HepG2 (cell line): ENCODE measurements around the gene ACSS1. TPM values are rescaled to one million over a fixed set of nuclear protein-coding genes. Genes with fewer than 3 reads are reported as not detected.
A peak's percentile ranks its signal among the peaks of the same experiment; 100 is the strongest.

Source experiments
- CHCHD3 ChIP-seq: sonication (generic); formaldehyde crosslinking; IDR thresholded peaks from 2 replicates; pipeline ENCODE4 v1.8.0; 2022; ENCODE audit warnings: mild to moderate bottlenecking, missing genetic modification reagents, moderate library complexity
- FOXJ3 ChIP-seq: sonication (generic); formaldehyde crosslinking; IDR thresholded peaks from 2 replicates; pipeline ENCODE4 v1.4.0; 2020; ENCODE audit warnings: missing genetic modification reagents, mild to moderate bottlenecking, borderline replicate concordance
- GABPB1 ChIP-seq: IDR thresholded peaks from 2 replicates; pipeline ENCODE4 v1.6.1; 2016; ENCODE audit warnings: mild to moderate bottlenecking, missing genetic modification reagents, moderate library complexity, missing compliant biosample characterization
- ISX ChIP-seq: sonication (generic); formaldehyde crosslinking; conservative IDR thresholded peaks from 2 replicates; pipeline ENCODE4 v1.5.0; 2020; ENCODE audit warnings: missing genetic modification reagents
- MEIS1 ChIP-seq: sonication (generic); formaldehyde crosslinking; IDR thresholded peaks from 2 replicates; pipeline ENCODE4 v1.9.0; 2021; ENCODE audit warnings: mild to moderate bottlenecking, missing genetic modification reagents, moderate library complexity, borderline replicate concordance
- NR2C2 ChIP-seq: sonication (generic); formaldehyde crosslinking; IDR thresholded peaks from 2 replicates; pipeline ENCODE4 v1.4.0; 2020; ENCODE audit warnings: missing genetic modification reagents, mild to moderate bottlenecking, moderate library complexity, borderline replicate concordance
- PCBP1 ChIP-seq: fragments of 200-400 bp; formaldehyde crosslinking; IDR thresholded peaks from 2 replicates; pipeline ENCODE4 v1.6.1; 2017; ENCODE audit warnings: mild to moderate bottlenecking, low read depth, low read length, borderline replicate concordance
- SETDB1 ChIP-seq: sonication (generic); formaldehyde crosslinking; IDR thresholded peaks from 2 replicates; pipeline ENCODE4 v1.5.1; 2020; ENCODE audit warnings: missing genetic modification reagents, mild to moderate bottlenecking, borderline replicate concordance
- SOX5 ChIP-seq: IDR thresholded peaks from 2 replicates; pipeline ENCODE4 v1.6.1; 2016; ENCODE audit warnings: borderline replicate concordance
- ZNF879 ChIP-seq: sonication (generic); formaldehyde crosslinking; IDR thresholded peaks from 2 replicates; pipeline ENCODE4 v1.8.1; 2023; ENCODE audit warnings: missing genetic modification reagents
- polyA plus RNA-seq, 8 experiments: library from polyadenylated mRNA; depleted of rRNA in 3 of 8; stranded (reverse) in 7 of 8; unstranded in 1 of 8; fragments of >200 nt; fragmentation: Illumina TruSeq in 4 of 8; extraction: Trizol in 4 of 8; gene quantifications; 2 replicates each; pipeline versions ENCODE4 v1.2.1 to v1.2.3, GENCODE V29; 2011 to 2016; ENCODE audit warnings: low read depth in 4 of 8, missing spikeins in 1 of 8, mixed read lengths in 1 of 8; ENCODE audit not compliant: insufficient read depth in 1 of 8
- total RNA-seq, 5 experiments: library from RNA; depleted of rRNA; stranded (reverse); fragments of >200 nt; fragmentation: Illumina TruSeq; extraction: Trizol; gene quantifications; 2 replicates each; pipeline ENCODE4 v1.2.3, GENCODE V29; 2016; ENCODE audit warnings: low read depth in 1 of 5
- TF ChIP-seq, protein P1 (sequence below): sonication (generic); formaldehyde crosslinking; IDR thresholded peaks from 2 replicates; pipeline ENCODE4 v1.8.1; 2023; ENCODE audit warnings: mild to moderate bottlenecking, missing genetic modification reagents
- TF ChIP-seq, protein P2 (sequence below): IDR thresholded peaks from 2 replicates; pipeline ENCODE4 v1.6.1; 2016; ENCODE audit warnings: mild to moderate bottlenecking, missing biosample characterization, missing genetic modification reagents
- TF ChIP-seq, protein P3 (sequence below): sonication (generic); formaldehyde crosslinking; IDR thresholded peaks from 2 replicates; pipeline ENCODE4 v1.8.0; 2022; ENCODE audit warnings: low read depth, missing genetic modification reagents
- TF ChIP-seq, protein P4 (sequence below): sonication (generic); formaldehyde crosslinking; IDR thresholded peaks from 2 replicates; pipeline ENCODE4 v1.4.0; 2020; ENCODE audit warnings: mild to moderate bottlenecking, missing genetic modification reagents
- TF ChIP-seq, protein P5 (sequence below): sonication (generic); formaldehyde crosslinking; IDR thresholded peaks from 2 replicates; pipeline ENCODE4 v1.5.0; 2020; ENCODE audit warnings: missing genetic modification reagents

The ACSS1 gene
- total and polyA plus RNA-seq, 2 of the 13 experiments (the other 11 are each of a cell fraction or from before 2014, with no cell fraction given): 15.2 to 41.6 TPM

DNA sequence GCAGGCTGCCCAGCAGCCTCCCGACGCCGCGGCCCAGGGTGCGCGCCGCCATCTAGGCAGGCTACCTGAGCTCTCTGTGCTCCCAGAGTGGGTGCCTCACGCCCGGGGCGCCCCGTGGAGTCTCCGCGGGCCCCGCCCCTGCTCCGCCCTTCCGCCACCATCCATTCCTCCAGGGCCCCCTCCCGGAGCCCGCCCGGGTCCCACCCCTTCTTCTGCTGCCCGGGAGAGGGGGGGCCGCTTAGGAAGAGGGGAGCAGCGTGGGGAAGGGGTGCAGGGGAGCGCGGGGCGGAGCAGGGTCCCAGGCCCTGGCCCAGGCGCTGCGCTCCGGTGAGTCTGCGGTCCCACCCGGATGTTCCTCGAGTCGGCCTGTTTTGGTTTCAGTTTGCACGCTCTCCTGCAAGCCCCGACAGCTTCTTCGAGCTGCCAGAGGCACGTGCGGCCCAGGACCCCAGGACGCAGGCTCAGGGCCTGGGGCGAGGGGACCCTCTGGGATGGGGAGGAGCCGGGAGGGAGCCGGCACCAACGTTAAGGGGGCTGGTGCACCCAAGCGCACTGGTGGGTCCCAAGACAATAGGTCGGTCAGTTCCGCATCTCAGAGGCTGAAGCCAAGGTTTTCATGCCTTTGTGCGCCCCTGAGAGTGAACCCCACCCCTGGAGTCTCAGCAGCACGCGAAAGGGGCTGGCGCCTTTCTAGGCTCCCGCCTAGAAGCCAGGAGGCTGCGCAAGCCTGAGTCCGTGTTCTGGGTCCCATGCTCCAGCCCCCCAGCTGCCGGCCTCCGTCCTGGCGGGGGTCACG lies at the start of gene ACSS1 (continued):
- TF ChIP-seq SOX5 (CRISPR knock-in tag): no peak
- TF ChIP-seq ISX: peak; percentile 68; the same call in 1 of the 2 replicates
- TF ChIP-seq GABPB1: peak; percentile 75; the same call in 1 of the 2 replicates
- TF ChIP-seq, protein P1, sequence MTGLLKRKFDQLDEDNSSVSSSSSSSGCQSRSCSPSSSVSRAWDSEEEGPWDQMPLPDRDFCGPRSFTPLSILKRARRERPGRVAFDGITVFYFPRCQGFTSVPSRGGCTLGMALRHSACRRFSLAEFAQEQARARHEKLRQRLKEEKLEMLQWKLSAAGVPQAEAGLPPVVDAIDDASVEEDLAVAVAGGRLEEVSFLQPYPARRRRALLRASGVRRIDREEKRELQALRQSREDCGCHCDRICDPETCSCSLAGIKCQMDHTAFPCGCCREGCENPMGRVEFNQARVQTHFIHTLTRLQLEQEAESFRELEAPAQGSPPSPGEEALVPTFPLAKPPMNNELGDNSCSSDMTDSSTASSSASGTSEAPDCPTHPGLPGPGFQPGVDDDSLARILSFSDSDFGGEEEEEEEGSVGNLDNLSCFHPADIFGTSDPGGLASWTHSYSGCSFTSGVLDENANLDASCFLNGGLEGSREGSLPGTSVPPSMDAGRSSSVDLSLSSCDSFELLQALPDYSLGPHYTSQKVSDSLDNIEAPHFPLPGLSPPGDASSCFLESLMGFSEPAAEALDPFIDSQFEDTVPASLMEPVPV (CRISPR knock-in tag): no peak
- 0 out of 2 replicates have a peak, but pooled peaks have one; percentile 48 for TF ChIP-seq PCBP1
- TF ChIP-seq MEIS1 (CRISPR knock-in tag): no peak
- peak; percentile 46; the same call in 1 of the 2 replicates for TF ChIP-seq NR2C2 (CRISPR knock-in tag)
- TF ChIP-seq, protein P2, sequence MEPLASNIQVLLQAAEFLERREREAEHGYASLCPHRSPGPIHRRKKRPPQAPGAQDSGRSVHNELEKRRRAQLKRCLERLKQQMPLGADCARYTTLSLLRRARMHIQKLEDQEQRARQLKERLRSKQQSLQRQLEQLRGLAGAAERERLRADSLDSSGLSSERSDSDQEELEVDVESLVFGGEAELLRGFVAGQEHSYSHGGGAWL (CRISPR knock-in tag): 0 out of 2 replicates have a peak, but pooled peaks have one; percentile 30
- TF ChIP-seq SETDB1 (CRISPR knock-in tag): no peak
- TF ChIP-seq, protein P3, sequence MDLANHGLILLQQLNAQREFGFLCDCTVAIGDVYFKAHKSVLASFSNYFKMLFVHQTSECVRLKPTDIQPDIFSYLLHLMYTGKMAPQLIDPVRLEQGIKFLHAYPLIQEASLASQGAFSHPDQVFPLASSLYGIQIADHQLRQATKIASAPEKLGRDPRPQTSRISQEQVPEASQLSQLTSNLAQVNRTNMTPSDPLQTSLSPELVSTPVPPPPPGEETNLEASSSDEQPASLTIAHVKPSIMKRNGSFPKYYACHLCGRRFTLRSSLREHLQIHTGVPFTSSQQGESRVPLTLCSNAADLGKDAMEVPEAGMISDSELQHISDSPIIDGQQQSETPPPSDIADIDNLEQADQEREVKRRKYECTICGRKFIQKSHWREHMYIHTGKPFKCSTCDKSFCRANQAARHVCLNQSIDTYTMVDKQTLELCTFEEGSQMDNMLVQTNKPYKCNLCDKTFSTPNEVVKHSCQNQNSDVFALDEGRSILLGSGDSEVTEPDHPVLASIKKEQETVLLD (CRISPR knock-in tag): peak; percentile 61; the same call in 1 of the 2 replicates
- TF ChIP-seq, protein P4, sequence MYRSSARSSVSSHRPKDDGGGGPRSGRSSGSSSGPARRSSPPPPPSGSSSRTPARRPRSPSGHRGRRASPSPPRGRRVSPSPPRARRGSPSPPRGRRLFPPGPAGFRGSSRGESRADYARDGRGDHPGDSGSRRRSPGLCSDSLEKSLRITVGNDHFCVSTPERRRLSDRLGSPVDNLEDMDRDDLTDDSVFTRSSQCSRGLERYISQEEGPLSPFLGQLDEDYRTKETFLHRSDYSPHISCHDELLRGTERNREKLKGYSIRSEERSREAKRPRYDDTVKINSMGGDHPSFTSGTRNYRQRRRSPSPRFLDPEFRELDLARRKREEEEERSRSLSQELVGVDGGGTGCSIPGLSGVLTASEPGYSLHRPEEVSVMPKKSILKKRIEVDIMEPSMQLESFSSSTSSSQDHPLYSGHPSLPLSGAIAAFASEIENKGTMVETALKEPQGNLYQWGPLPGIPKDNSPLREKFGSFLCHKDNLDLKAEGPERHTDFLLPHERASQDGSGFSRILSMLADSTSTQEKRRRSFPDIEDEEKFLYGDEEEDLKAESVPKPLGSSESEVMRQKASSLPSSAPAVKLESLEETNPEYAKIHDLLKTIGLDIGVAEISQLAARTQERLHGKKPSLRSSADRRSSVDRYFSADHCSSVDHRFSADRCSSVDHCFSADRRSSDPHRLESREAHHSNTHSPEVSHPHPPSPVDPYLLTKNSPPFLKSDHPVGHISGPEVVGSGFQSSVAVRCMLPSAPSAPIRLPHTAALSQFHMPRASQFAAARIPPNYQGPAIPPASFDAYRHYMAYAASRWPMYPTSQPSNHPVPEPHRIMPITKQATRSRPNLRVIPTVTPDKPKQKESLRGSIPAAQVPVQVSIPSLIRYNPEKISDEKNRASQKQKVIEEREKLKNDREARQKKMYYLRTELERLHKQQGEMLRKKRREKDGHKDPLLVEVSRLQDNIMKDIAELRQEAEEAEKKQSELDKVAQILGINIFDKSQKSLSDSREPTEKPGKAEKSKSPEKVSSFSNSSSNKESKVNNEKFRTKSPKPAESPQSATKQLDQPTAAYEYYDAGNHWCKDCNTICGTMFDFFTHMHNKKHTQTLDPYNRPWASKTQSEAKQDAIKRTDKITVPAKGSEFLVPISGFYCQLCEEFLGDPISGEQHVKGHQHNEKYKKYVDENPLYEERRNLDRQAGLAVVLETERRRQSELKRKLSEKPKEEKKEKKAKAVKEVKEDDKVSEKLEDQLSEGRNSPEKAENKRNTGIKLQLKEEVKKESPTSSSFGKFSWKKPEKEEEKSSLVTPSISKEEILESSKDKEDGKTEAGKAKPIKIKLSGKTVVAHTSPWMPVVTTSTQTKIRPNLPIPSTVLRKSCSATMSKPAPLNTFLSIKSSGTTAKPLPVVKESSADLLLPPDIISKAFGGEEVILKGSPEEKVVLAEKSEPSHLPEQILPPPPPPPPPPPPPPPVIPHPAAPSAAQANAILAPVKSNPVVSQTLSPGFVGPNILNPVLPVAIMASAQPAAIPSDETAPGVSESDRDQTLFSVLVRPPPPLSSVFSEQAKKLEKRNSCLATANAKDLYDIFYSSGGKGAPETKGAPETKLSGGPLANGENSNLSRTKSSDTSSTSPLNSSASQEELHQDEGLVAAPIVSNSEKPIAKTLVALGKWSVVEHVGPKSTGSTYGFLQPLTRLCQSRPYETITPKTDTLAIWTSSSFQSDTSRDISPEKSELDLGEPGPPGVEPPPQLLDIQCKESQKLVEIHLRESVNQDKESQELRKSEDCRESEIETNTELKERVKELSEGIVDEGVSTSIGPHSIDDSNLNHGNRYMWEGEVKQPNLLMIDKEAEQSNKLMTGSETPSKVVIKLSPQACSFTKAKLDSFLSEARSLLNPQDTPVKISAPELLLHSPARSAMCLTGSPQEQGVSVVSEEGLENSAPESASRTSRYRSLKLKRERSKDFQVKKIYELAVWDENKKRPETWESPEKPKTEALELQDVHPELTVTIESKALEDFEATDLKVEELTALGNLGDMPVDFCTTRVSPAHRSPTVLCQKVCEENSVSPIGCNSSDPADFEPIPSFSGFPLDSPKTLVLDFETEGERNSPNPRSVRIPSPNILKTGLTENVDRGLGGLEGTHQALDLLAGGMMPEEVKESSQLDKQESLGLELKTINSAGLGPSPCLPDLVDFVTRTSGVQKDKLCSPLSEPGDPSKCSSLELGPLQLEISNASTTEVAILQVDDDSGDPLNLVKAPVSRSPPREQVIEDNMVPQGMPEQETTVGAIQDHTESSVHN (CRISPR knock-in tag): 0 out of 2 replicates have a peak, but pooled peaks have one; percentile 40
- 0 out of 2 replicates have a peak, but pooled peaks have one; percentile 50 for TF ChIP-seq FOXJ3
- TF ChIP-seq CHCHD3 (CRISPR knock-in tag): peak; percentile 62; the same call in 1 of the 2 replicates
- no peak for TF ChIP-seq ZNF879
- TF ChIP-seq, protein P5, sequence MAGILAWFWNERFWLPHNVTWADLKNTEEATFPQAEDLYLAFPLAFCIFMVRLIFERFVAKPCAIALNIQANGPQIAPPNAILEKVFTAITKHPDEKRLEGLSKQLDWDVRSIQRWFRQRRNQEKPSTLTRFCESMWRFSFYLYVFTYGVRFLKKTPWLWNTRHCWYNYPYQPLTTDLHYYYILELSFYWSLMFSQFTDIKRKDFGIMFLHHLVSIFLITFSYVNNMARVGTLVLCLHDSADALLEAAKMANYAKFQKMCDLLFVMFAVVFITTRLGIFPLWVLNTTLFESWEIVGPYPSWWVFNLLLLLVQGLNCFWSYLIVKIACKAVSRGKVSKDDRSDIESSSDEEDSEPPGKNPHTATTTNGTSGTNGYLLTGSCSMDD (CRISPR knock-in tag): no peak
